Tibial artery (tissue), 4 donors: ENCODE data around the gene IGSF23.

Source experiments
- DNase-seq, 2 donors: peaks; one replicate each; pipeline ENCODE4 v3.0.0-alpha.2; 2019
- H3K27ac ChIP-seq, 2 donors: fragments of 200-600 bp; sonication (generic) in 1 of 2; 1 replicate in 1 of 2; 2 replicates in 1 of 2; pipeline ENCODE4 v1.5.1; 2018 to 2019; ENCODE audit warnings: mild to moderate bottlenecking in 1 of 2
- H3K27me3 ChIP-seq, 2 donors: fragments of 200-600 bp; sonication (generic) in 1 of 2; one replicate each; pipeline versions ENCODE4 v1.5.1 to v1.6.0; 2016 to 2019
- H3K36me3 ChIP-seq, 3 donors: fragments of 200-600 bp; sonication (generic) in 2 of 3; one replicate each; pipeline ENCODE4 v1.5.1; 2016 to 2019; ENCODE audit warnings: mild to moderate bottlenecking in 2 of 3
- H3K4me1 ChIP-seq, 4 donors: fragments of 200-600 bp; sonication (generic) in 2 of 4; 1 replicate in 3 of 4; 2 replicates in 1 of 4; pipeline ENCODE4 v1.5.1; 2016 to 2019
- H3K4me3 ChIP-seq, 2 donors: fragments of 200-600 bp; sonication (generic) in 1 of 2; 1 replicate in 1 of 2; 2 replicates in 1 of 2; pipeline ENCODE4 v1.5.1; 2018 to 2019; ENCODE audit warnings: mild to moderate bottlenecking in 2 of 2
- H3K9me3 ChIP-seq, 3 donors: fragments of 200-600 bp; sonication (generic) in 1 of 3; one replicate each; pipeline ENCODE4 v1.5.1; 2016 to 2019
- intact Hi-C: fragments of 100-400 bp; cut with DNase I; formaldehyde crosslinking; loops from one replicate; pipeline ENCODE4 v1.15.0; 2023; ENCODE audit warnings: low total_unique reads
- TF ChIP-seq, protein P1 (sequence below), 2 experiments: fragments of 200-600 bp in 1 of 2; fragments of 450-650 bp in 1 of 2; IDR thresholded peaks; one replicate each; pipeline ENCODE4 v1.5.1; 2017 to 2019; ENCODE audit warnings: antibody characterized with exemption in 2 of 2, mild to moderate bottlenecking in 1 of 2, moderate library complexity in 1 of 2

The IGSF23 gene

GRCh38 chr19:44646049-44646416, 32.7 kb downstream of the IGSF23 start:
- no peak overlapping the region for H3K27ac ChIP-seq
- TF ChIP-seq, protein P1, sequence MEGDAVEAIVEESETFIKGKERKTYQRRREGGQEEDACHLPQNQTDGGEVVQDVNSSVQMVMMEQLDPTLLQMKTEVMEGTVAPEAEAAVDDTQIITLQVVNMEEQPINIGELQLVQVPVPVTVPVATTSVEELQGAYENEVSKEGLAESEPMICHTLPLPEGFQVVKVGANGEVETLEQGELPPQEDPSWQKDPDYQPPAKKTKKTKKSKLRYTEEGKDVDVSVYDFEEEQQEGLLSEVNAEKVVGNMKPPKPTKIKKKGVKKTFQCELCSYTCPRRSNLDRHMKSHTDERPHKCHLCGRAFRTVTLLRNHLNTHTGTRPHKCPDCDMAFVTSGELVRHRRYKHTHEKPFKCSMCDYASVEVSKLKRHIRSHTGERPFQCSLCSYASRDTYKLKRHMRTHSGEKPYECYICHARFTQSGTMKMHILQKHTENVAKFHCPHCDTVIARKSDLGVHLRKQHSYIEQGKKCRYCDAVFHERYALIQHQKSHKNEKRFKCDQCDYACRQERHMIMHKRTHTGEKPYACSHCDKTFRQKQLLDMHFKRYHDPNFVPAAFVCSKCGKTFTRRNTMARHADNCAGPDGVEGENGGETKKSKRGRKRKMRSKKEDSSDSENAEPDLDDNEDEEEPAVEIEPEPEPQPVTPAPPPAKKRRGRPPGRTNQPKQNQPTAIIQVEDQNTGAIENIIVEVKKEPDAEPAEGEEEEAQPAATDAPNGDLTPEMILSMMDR (IDR thresholded peaks at IDR 0.05) = no peak
- peaks cover 0 to 40% (median 21%) of the 10 kb centered on the region in 4 donors for H3K4me1 ChIP-seq
- H3K27me3 ChIP-seq = no peaks in the 10 kb centered on the region
- intact Hi-C loops = no loop called here
- no peak for DNase-seq
- H3K4me3 ChIP-seq = no peak overlapping the region
- no peaks in the 10 kb centered on the region for H3K9me3 ChIP-seq
- H3K36me3 ChIP-seq = peaks cover 13 to 34% (median 22%) of the 10 kb centered on the region in 3 donors

- H3K4me1 ChIP-seq = peaks cover 0 to 40% (median 21%) of the 10 kb centered on the region in 4 donors
- H3K27me3 ChIP-seq = no peaks in the 10 kb centered on the region
- intact Hi-C loops = no loop called here
- H3K4me3 ChIP-seq = peak overlapping the region; percentile 7 to 31
- TF ChIP-seq, protein P1 (IDR thresholded peaks at IDR 0.05) = no peak
- H3K9me3 ChIP-seq = no peaks in the 10 kb centered on the region
- peak overlapping the region; percentile 48 to 52 for H3K27ac ChIP-seq
- no peak for DNase-seq
- H3K36me3 ChIP-seq = peaks cover 21 to 45% (median 32%) of the 10 kb centered on the region in 3 donors
Measured at GRCh38 chr19:44647144-44647543, 33.8 kb downstream of the IGSF23 start.

DNA sequence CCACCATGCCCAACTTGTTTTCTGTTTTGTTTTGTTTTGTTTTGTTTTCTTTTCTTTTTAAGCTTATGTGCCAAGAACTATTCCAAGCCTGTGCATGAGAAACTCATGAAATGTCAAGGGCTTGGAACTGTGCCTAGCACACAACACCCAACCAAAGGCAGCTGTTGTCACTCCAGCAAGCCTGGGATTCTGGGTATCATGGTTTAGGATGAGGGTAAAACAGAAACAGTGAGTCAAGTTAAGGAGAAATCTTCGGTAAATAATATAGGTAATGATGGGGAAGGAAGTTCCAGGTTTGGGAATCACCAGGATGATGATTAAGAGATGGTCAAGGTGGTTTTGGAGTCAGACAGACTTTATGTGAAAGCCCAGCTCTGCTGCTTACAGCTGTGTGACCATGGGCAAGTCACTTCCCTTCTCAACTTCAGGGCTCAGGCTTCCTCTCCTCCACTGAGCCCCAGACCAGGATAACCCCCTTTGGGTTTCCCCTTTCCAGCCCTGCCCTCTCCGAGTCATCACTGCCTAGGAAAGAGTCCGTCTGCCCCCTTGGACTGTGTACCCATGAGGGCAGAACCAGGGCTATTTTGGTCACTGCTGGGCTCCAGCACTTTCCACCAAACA, 35.4 kb downstream of the IGSF23 start:
- H3K27ac ChIP-seq = peak overlapping the region; percentile 18 to 22
- H3K4me1 ChIP-seq = peaks cover 0 to 40% (median 18%) of the 10 kb centered on the region in 4 donors
- H3K9me3 ChIP-seq = no peaks in the 10 kb centered on the region
- no peak overlapping the region for H3K4me3 ChIP-seq
- no peaks in the 10 kb centered on the region for H3K27me3 ChIP-seq
- TF ChIP-seq, protein P1 (IDR thresholded peaks at IDR 0.05) = no peak
- no peak for DNase-seq
- intact Hi-C loops = no loop called here
- H3K36me3 ChIP-seq = peaks cover 30 to 60% (median 48%) of the 10 kb centered on the region in 3 donors

DNA sequence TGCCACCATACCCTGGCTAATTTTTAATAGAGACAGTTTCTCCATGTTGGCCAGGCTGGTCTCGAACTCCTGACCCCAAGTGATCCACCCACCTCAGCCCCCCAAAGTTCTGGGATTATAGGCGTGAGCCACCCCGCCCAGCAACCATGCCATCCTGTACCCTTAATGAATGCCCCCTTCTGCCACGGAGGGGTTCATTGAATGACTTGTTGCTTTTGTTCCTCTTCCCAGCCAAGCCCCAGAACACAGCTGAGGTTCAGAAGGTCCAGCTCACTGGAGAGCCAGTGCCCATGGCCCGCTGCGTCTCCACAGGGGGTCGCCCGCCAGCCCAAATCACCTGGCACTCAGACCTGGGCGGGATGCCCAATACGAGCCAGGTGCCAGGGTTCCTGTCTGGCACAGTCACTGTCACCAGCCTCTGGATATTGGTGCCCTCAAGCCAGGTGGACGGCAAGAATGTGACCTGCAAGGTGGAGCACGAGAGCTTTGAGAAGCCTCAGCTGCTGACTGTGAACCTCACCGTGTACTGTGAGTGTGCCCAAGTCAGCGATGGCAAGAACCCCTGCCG, 36.3 kb downstream of the IGSF23 start:
- H3K4me1 ChIP-seq = peaks cover 0 to 36% (median 17%) of the 10 kb centered on the region in 4 donors

GRCh38 chr19:44653343-44653742, 40.0 kb downstream of the IGSF23 start:
- Histone ChIP-seq H3K4me1 (peaks cover 0 to 11% (median 3%) of the 10 kb centered on the region in 4 donors), H3K27ac (no peak overlapping the region), H3K27me3 (no peaks in the 10 kb centered on the region), H3K9me3 (no peaks in the 10 kb centered on the region), H3K36me3 (peaks cover 49 to 90% (median 75%) of the 10 kb centered on the region in 3 donors), H3K4me3 (no peak overlapping the region)
- no peak for DNase-seq
- TF ChIP-seq, protein P1 (IDR thresholded peaks at IDR 0.05) = no peak
- intact Hi-C loops = no loop called here

More for the DNA sequence above, 36.3 kb downstream of the IGSF23 start:
- Histone ChIP-seq H3K27me3 (no peaks in the 10 kb centered on the region), H3K27ac (no peak overlapping the region), H3K4me3 (no peak overlapping the region), H3K9me3 (no peaks in the 10 kb centered on the region), H3K36me3 (peaks cover 30 to 69% (median 54%) of the 10 kb centered on the region in 3 donors)
- TF ChIP-seq, protein P1 (IDR thresholded peaks at IDR 0.05) = no peak
- intact Hi-C loops = no loop called here
- DNase-seq = no peak
